Keratinocyte (primary cell): ENCODE data around the gene MAPK4. TPM values are rescaled to one million over a fixed set of nuclear protein-coding genes. Genes with fewer than 3 reads are reported as not detected.

Experiments
- DNase-seq: peaks from one replicate; pipeline ENCODE4 v3.0.0-alpha.2; 2011; ENCODE audit warnings: low read depth, missing footprints, low spot score
- FAIRE-seq: peaks from 2 replicates; lab custom pipeline; 2011; peaks lifted over from hg19 to GRCh38; lab: Jason Lieb, UNC
- H2AFZ ChIP-seq: 2 replicates; pipeline ENCODE4 v1.6.0; 2012; ENCODE audit warnings: low read length, control low read depth, inconsistent platforms; ENCODE audit not compliant: control insufficient read depth
- H3K27ac ChIP-seq: 2 replicates; pipeline ENCODE4 v1.5.1; 2011; ENCODE audit warnings: low read length; ENCODE audit not compliant: control insufficient read depth, insufficient read depth
- H3K27me3 ChIP-seq: 3 replicates; pipeline ENCODE4 v1.6.0; 2011; ENCODE audit warnings: low read length; ENCODE audit not compliant: control insufficient read depth, insufficient read depth; ENCODE audit errors: extremely low read depth
- H3K36me3 ChIP-seq, 2 experiments: 2 replicates in 1 of 2; 3 replicates in 1 of 2; pipeline ENCODE4 v1.5.1; 2011; ENCODE audit warnings: low read length in 2 of 2, mild to moderate bottlenecking in 1 of 2; ENCODE audit not compliant: control insufficient read depth in 2 of 2, insufficient read depth in 2 of 2; ENCODE audit errors: extremely low read depth in 1 of 2
- H3K4me1 ChIP-seq: 3 replicates; pipeline ENCODE4 v1.5.1; 2011; ENCODE audit warnings: low read length; ENCODE audit not compliant: control insufficient read depth, insufficient read depth; ENCODE audit errors: extremely low read depth
- H3K4me2 ChIP-seq: 3 replicates; pipeline ENCODE4 v1.6.0; 2011; ENCODE audit warnings: low read depth, low read length; ENCODE audit not compliant: control insufficient read depth, insufficient read depth; ENCODE audit errors: extremely low read depth
- H3K4me3 ChIP-seq, 3 experiments: fragments of 200-600 bp in 1 of 3; sonication (generic) in 1 of 3; 2 replicates in 2 of 3; 3 replicates in 1 of 3; pipeline ENCODE4 v1.5.1; 2011 to 2016; ENCODE audit warnings: low read length in 3 of 3, mild to moderate bottlenecking in 3 of 3, control low read depth in 2 of 3, inconsistent platforms in 1 of 3, low read depth in 1 of 3, mixed read lengths in 1 of 3, mixed run types in 1 of 3, moderate library complexity in 1 of 3; ENCODE audit not compliant: control insufficient read depth in 2 of 3, insufficient read depth in 2 of 3; ENCODE audit errors: extremely low read depth in 1 of 3
- H3K79me2 ChIP-seq: 2 replicates; pipeline ENCODE4 v1.6.0; 2012; ENCODE audit warnings: low read length; ENCODE audit not compliant: control insufficient read depth, insufficient read depth
- H3K9ac ChIP-seq: 3 replicates; pipeline ENCODE4 v1.6.0; 2011; ENCODE audit warnings: low read length; ENCODE audit not compliant: control insufficient read depth, insufficient read depth; ENCODE audit errors: extremely low read depth
- H3K9me1 ChIP-seq: 3 replicates; pipeline ENCODE4 v1.6.0; 2011; ENCODE audit warnings: low read length; ENCODE audit not compliant: control insufficient read depth, insufficient read depth; ENCODE audit errors: extremely low read depth
- H3K9me3 ChIP-seq: 2 replicates; pipeline ENCODE4 v1.5.1; 2012; ENCODE audit warnings: low read depth, low read length; ENCODE audit not compliant: control insufficient read depth
- H4K20me1 ChIP-seq: 3 replicates; pipeline ENCODE4 v1.6.0; 2011; ENCODE audit warnings: low read length; ENCODE audit not compliant: control insufficient read depth, insufficient read depth; ENCODE audit errors: extremely low read depth
- CTCF ChIP-seq, 3 experiments: IDR thresholded peaks in 1 of 3; conservative IDR thresholded peaks in 1 of 3; optimal IDR thresholded peaks in 1 of 3; 2 replicates in 2 of 3; 3 replicates in 1 of 3; pipeline versions ENCODE3 to v1.5.1; 2011; ENCODE audit warnings: low read length in 3 of 3, mild to moderate bottlenecking in 3 of 3, moderate library complexity in 2 of 3, control low read depth in 1 of 3, inconsistent platforms in 1 of 3; ENCODE audit not compliant: insufficient read depth in 2 of 3; ENCODE audit errors: extremely low read depth in 1 of 3
- EZH2 ChIP-seq: IDR thresholded peaks from one replicate; pipeline ENCODE4 v1.6.1; 2012; ENCODE audit warnings: inconsistent platforms, mild to moderate bottlenecking, low read length, moderate library complexity
- dilution Hi-C: fragments of 300-500 bp; cut with MboI; formaldehyde crosslinking; loops from one replicate; pipeline ENCODE4 v1.7.0; 2020; ENCODE audit warnings: low sequenced_read_pairs; ENCODE audit not compliant: extremely low pct_ligation_motif_present
- polyA plus RNA-seq, 5 experiments: library from polyadenylated mRNA; depleted of rRNA in 3 of 5; stranded (reverse) in 3 of 5; stranded (forward) in 1 of 5; unstranded in 1 of 5; fragments of >200 nt; gene quantifications; 1 replicate in 1 of 5; 2 replicates in 3 of 5; 3 replicates in 1 of 5; pipeline versions ENCODE4 v1.2.1 to v1.2.3, GENCODE V29; 2011 to 2012; ENCODE audit warnings: missing spikeins in 2 of 5, low read depth in 1 of 5, low replicate concordance in 1 of 5

MAPK4 gene
- polyA plus RNA-seq, 1 donor (not counting 4 experiments of a cell fraction or from before 2014, with no cell fraction given), result not detected

DNA sequence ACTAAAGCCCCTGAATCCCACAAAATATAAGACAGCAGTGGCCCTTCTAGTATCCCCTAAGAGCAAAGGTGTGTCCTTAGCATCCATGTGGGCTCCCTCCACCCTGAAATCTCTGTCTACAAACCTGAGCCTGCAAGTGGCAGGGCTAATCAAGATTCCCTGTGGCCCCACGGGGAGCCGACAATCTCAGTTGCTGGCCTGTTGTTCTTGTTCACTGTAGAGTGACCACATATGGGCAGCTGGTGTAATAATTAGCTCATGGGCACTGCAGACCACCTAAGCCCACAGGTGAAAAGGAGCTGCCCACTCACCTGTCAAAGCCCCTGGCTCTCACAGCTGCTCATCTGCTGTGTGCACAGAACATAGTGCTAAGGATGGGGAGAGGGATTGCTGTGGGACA is 157.7 kb downstream of the MAPK4 start:
- Histone ChIP-seq H3K4me1 (peaks cover 9% of the 10 kb centered on the region), H3K4me3 (no peak overlapping the region), H3K9ac (no peak overlapping the region), H3K27me3 (no peaks in the 10 kb centered on the region), H4K20me1 (no peaks in the 10 kb centered on the region), H3K4me2 (no peak overlapping the region), H2AFZ (no peak overlapping the region), H3K79me2 (no peaks in the 10 kb centered on the region), H3K36me3 (no peaks in the 10 kb centered on the region), H3K9me1 (no peaks in the 10 kb centered on the region), H3K9me3 (no peaks in the 10 kb centered on the region), H3K27ac (no peak overlapping the region)
- TF ChIP-seq CTCF (optimal IDR thresholded peaks at IDR 0.05 in 1 of 3, IDR thresholded peaks at IDR 0.05 in 1 of 3, conservative IDR thresholded peaks at IDR 0.05 in 1 of 3; ENCODE audit: extremely low read depth in 1 of 3, insufficient read depth in 2 of 3, low read length in 3 of 3), result no peak
- no peak for TF ChIP-seq EZH2
- no peak for FAIRE-seq
- dilution Hi-C loops, result no loop called here
- no peak for DNase-seq

GRCh38 chr18:50719471-50720324 is 159.8 kb downstream of the MAPK4 start:
- H3K79me2 ChIP-seq, result no peaks in the 10 kb centered on the region
- no peak overlapping the region for H2AFZ ChIP-seq
- no peaks in the 10 kb centered on the region for H3K36me3 ChIP-seq
- peak; percentile 13 for FAIRE-seq
- no peaks in the 10 kb centered on the region for H4K20me1 ChIP-seq
- H3K4me1 ChIP-seq, result peaks cover 9% of the 10 kb centered on the region
- TF ChIP-seq CTCF (optimal IDR thresholded peaks at IDR 0.05 in 1 of 3, IDR thresholded peaks at IDR 0.05 in 1 of 3, conservative IDR thresholded peaks at IDR 0.05 in 1 of 3; ENCODE audit: extremely low read depth in 1 of 3, insufficient read depth in 2 of 3, low read length in 3 of 3) (no peak), EZH2 (no peak)
- no peak for DNase-seq
- H3K4me2 ChIP-seq, result no peak overlapping the region
- H3K9me3 ChIP-seq, result no peaks in the 10 kb centered on the region
- dilution Hi-C loops, result no loop called here
- H3K27me3 ChIP-seq, result no peaks in the 10 kb centered on the region
- H3K27ac ChIP-seq, result no peak overlapping the region
- no peak overlapping the region for H3K9ac ChIP-seq
- no peak overlapping the region for H3K4me3 ChIP-seq
- H3K9me1 ChIP-seq, result no peaks in the 10 kb centered on the region
